ENCODE results near the gene TTLL6. TPM values are rescaled to one million over a fixed set of nuclear protein-coding genes. Genes with fewer than 3 reads are reported as not detected.

TTLL6 gene
- total and polyA plus RNA-seq, 4 donors: 0.02 to 0.08 TPM; not detected in 2

GRCh38 chr17:48751172-48751571 lies 65.9 kb downstream of the TTLL6 start:
- peaks cover 2 to 10% (median 5%) of the 10 kb centered on the region in 4 donors for H3K4me1 ChIP-seq (ENCODE audit: control insufficient read depth in 4 of 4, insufficient read depth in 4 of 4, low read length in 3 of 4)
- no peak overlapping the region for H3K27ac ChIP-seq (ENCODE audit: low read depth in 1 of 2, low read length in 2 of 2)
- no peak overlapping the region for H3K4me3 ChIP-seq (ENCODE audit: low read depth in 1 of 3, low read length in 3 of 3)
- DNase-seq (ENCODE audit: low spot score): no peak
- TF ChIP-seq RXRA (IDR thresholded peaks at IDR 0.05) (no peak), JUND (IDR thresholded peaks at IDR 0.05) (no peak), GABPA (IDR thresholded peaks at IDR 0.05 in 1 of 2, conservative IDR thresholded peaks at IDR 0.05 in 1 of 2) (no peak), HNF4G (IDR thresholded peaks at IDR 0.05) (no peak), ZBTB33 (IDR thresholded peaks at IDR 0.05) (no peak), YY1 (IDR thresholded peaks at IDR 0.05) (no peak), HNF4A (conservative IDR thresholded peaks at IDR 0.05) (no peak), FOXA2 (IDR thresholded peaks at IDR 0.05) (no peak), SP1 (IDR thresholded peaks at IDR 0.05) (no peak), MAX (IDR thresholded peaks at IDR 0.05) (no peak), REST (IDR thresholded peaks at IDR 0.05) (no peak), EGR1 (IDR thresholded peaks at IDR 0.05; ENCODE audit: low read depth in 2 of 2) (no peak), TAF1 (conservative IDR thresholded peaks at IDR 0.05) (no peak), ATF3 (IDR thresholded peaks at IDR 0.05) (no peak), NR2F2 (IDR thresholded peaks at IDR 0.05) (no peak), CTCF (IDR thresholded peaks at IDR 0.05; ENCODE audit: low read depth, low read length, missing input control) (no peak), RAD21 (IDR thresholded peaks at IDR 0.05) (no peak), FOXA1 (IDR thresholded peaks at IDR 0.05) (no peak)
- H3K36me3 ChIP-seq (ENCODE audit: control insufficient read depth in 4 of 4, insufficient read depth in 3 of 4, low read depth in 1 of 4, low read length in 3 of 4): no peaks in the 10 kb centered on the region
- peaks cover 5 to 67% (median 31%) of the 10 kb centered on the region in 4 donors for H3K27me3 ChIP-seq (ENCODE audit: control insufficient read depth in 4 of 4, insufficient read depth in 4 of 4, low read length in 3 of 4)
- no peaks in the 10 kb centered on the region for H3K9me3 ChIP-seq (ENCODE audit: control insufficient read depth in 4 of 4, low read length in 3 of 4)
- no peak overlapping the region for H3K9ac ChIP-seq (ENCODE audit: low read depth in 1 of 2, low read length in 2 of 2)
- WGBS: 3% methylated on average over 3 of the region's 3 CpGs
